HepG2 (cell line): ENCODE measurements around the gene SLC16A3. TPM values are rescaled to one million over a fixed set of nuclear protein-coding genes. Genes with fewer than 3 reads are reported as not detected.
A peak's percentile ranks its signal among the peaks of the same experiment; 100 is the strongest.

Experiments
- AKAP8 ChIP-seq: sonication (generic); formaldehyde crosslinking; IDR thresholded peaks from 2 replicates; pipeline ENCODE4 v1.5.1; 2020; ENCODE audit warnings: mild to moderate bottlenecking, missing genetic modification reagents
- AKNA ChIP-seq: sonication (generic); formaldehyde crosslinking; IDR thresholded peaks from 2 replicates; pipeline ENCODE4 v1.4.0; 2020; ENCODE audit warnings: missing genetic modification reagents, borderline replicate concordance
- CBX2 ChIP-seq, 2 experiments: fragments of 200-600 bp in 1 of 2; sonication (generic); formaldehyde crosslinking in 1 of 2; IDR thresholded peaks; 2 replicates each; pipeline versions ENCODE4 v1.7.0 to v1.8.1; 2018 to 2022; ENCODE audit warnings: low read depth in 2 of 2, low read length in 1 of 2, mild to moderate bottlenecking in 1 of 2, missing genetic modification reagents in 1 of 2
- DR1 ChIP-seq: sonication (generic); formaldehyde crosslinking; IDR thresholded peaks from 2 replicates; pipeline ENCODE4 v1.8.0; 2021; ENCODE audit warnings: mild to moderate bottlenecking, missing genetic modification reagents, inconsistent platforms
- ELK4 ChIP-seq: sonication (generic); formaldehyde crosslinking; IDR thresholded peaks from 2 replicates; pipeline ENCODE4 v1.9.0; 2021; ENCODE audit warnings: missing genetic modification reagents, borderline replicate concordance
- RFX3 ChIP-seq: IDR thresholded peaks from 2 replicates; pipeline ENCODE4 v1.6.1; 2016; ENCODE audit warnings: missing biosample characterization, missing genetic modification reagents
- STAG1 ChIP-seq: sonication (generic); formaldehyde crosslinking; IDR thresholded peaks from 2 replicates; pipeline ENCODE4 v1.4.0; 2020; ENCODE audit warnings: missing genetic modification reagents
- SYNCRIP ChIP-seq: fragments of 200-400 bp; formaldehyde crosslinking; IDR thresholded peaks from 2 replicates; pipeline ENCODE4 v1.6.1; 2018; ENCODE audit warnings: mild to moderate bottlenecking, low read depth, low read length; ENCODE audit not compliant: insufficient read depth
- ZNF567 ChIP-seq: sonication (generic); formaldehyde crosslinking; IDR thresholded peaks from 2 replicates; pipeline ENCODE4 v1.8.1; 2023; ENCODE audit warnings: mild to moderate bottlenecking, missing genetic modification reagents, borderline replicate concordance
- ZNF597 ChIP-seq: sonication (generic); formaldehyde crosslinking; IDR thresholded peaks from 2 replicates; pipeline ENCODE4 v1.5.0; 2020; ENCODE audit warnings: missing genetic modification reagents
- ZNF720 ChIP-seq: sonication (generic); formaldehyde crosslinking; IDR thresholded peaks from 2 replicates; pipeline ENCODE4 v1.4.0; 2020; ENCODE audit warnings: missing genetic modification reagents
- ZNF788 ChIP-seq: sonication (generic); formaldehyde crosslinking; IDR thresholded peaks from 2 replicates; pipeline ENCODE4 v1.5.0; 2020; ENCODE audit warnings: mild to moderate bottlenecking, missing genetic modification reagents, borderline replicate concordance
- polyA plus RNA-seq, 8 experiments: library from polyadenylated mRNA; depleted of rRNA in 3 of 8; stranded (reverse) in 7 of 8; unstranded in 1 of 8; fragments of >200 nt; fragmentation: Illumina TruSeq in 4 of 8; extraction: Trizol in 4 of 8; gene quantifications; 2 replicates each; pipeline versions ENCODE4 v1.2.1 to v1.2.3, GENCODE V29; 2011 to 2016; ENCODE audit warnings: low read depth in 4 of 8, missing spikeins in 1 of 8, mixed read lengths in 1 of 8; ENCODE audit not compliant: insufficient read depth in 1 of 8
- total RNA-seq, 5 experiments: library from RNA; depleted of rRNA; stranded (reverse); fragments of >200 nt; fragmentation: Illumina TruSeq; extraction: Trizol; gene quantifications; 2 replicates each; pipeline ENCODE4 v1.2.3, GENCODE V29; 2016; ENCODE audit warnings: low read depth in 1 of 5
- TF ChIP-seq, protein P1 (sequence below): sonication (generic); formaldehyde crosslinking; conservative IDR thresholded peaks from 2 replicates; pipeline ENCODE4 v1.8.0; 2022; ENCODE audit warnings: mild to moderate bottlenecking, moderate library complexity, missing genetic modification reagents
- TF ChIP-seq, protein P2 (sequence below): IDR thresholded peaks from 2 replicates; pipeline ENCODE4 v1.6.1; 2016; ENCODE audit warnings: low read depth, borderline replicate concordance
- TF ChIP-seq, protein P3 (sequence below): sonication (generic); formaldehyde crosslinking; conservative IDR thresholded peaks from 2 replicates; pipeline ENCODE4 v1.4.0; 2020; ENCODE audit warnings: missing genetic modification reagents
- TF ChIP-seq, protein P4 (sequence below): sonication (generic); formaldehyde crosslinking; conservative IDR thresholded peaks from 2 replicates; pipeline ENCODE4 v1.8.1; 2023; ENCODE audit warnings: missing genetic modification reagents

SLC16A3 gene
- total and polyA plus RNA-seq, 2 of the 13 experiments (the other 11 are each of a cell fraction or from before 2014, with no cell fraction given), result 242 to 349 TPM

DNA sequence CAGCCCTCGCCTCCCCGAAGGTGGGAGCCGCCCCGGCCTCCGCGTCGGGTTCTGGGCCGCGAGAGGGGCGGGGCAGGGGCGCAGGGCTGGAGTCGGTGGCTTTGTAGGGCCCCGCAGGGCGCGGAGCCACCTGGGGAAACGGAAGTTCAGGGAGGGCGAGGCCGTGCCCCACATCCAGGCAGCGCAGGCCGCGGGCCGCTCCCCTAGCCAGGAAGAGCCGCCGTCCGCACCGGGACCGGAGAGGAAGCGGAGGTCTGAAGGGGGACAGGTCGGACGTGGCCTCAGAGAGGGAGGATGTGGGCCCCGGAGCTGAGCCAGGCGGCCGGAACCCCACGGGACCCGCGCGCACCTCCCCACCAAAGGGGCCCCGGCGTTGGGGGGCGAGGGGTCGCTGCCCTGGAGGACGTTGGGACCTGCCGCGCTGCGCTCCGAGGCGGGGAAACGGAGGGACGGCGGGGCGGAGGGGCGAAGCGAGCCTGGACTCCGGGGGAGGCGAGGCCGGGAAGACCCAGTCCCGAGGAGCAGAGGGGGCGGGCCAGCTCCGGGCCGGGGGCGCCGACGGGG lies 482 bp upstream of the SLC16A3 start (continued):
- TF ChIP-seq ELK4, result peak; percentile 53; the same call in 1 of the 2 replicates
- TF ChIP-seq CBX2 (IDR thresholded peaks at IDR 0.05; ENCODE audit: low read depth, low read length), result no peak
- no peak for TF ChIP-seq CBX2 (CRISPR knock-in tag; IDR thresholded peaks at IDR 0.05; ENCODE audit: low read depth)
- no peak for TF ChIP-seq SYNCRIP
- no peak for TF ChIP-seq STAG1 (CRISPR knock-in tag)
- TF ChIP-seq ZNF567, result no peak
- TF ChIP-seq, protein P1, sequence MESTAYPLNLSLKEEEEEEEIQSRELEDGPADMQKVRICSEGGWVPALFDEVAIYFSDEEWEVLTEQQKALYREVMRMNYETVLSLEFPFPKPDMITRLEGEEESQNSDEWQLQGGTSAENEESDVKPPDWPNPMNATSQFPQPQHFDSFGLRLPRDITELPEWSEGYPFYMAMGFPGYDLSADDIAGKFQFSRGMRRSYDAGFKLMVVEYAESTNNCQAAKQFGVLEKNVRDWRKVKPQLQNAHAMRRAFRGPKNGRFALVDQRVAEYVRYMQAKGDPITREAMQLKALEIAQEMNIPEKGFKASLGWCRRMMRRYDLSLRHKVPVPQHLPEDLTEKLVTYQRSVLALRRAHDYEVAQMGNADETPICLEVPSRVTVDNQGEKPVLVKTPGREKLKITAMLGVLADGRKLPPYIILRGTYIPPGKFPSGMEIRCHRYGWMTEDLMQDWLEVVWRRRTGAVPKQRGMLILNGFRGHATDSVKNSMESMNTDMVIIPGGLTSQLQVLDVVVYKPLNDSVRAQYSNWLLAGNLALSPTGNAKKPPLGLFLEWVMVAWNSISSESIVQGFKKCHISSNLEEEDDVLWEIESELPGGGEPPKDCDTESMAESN (CRISPR knock-in tag), result 0 out of 2 replicates have a peak, but pooled peaks have one; percentile 51
- no peak for TF ChIP-seq RFX3 (CRISPR knock-in tag)
- 0 out of 2 replicates have a peak, but pooled peaks have one; percentile 28 for TF ChIP-seq ZNF788 (CRISPR knock-in tag)
- TF ChIP-seq, protein P2, sequence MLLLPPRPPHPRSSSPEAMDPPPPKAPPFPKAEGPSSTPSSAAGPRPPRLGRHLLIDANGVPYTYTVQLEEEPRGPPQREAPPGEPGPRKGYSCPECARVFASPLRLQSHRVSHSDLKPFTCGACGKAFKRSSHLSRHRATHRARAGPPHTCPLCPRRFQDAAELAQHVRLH, result peak; percentile 43; the same call in 1 of the 2 replicates
- TF ChIP-seq ZNF597, result no peak
- TF ChIP-seq, protein P3, sequence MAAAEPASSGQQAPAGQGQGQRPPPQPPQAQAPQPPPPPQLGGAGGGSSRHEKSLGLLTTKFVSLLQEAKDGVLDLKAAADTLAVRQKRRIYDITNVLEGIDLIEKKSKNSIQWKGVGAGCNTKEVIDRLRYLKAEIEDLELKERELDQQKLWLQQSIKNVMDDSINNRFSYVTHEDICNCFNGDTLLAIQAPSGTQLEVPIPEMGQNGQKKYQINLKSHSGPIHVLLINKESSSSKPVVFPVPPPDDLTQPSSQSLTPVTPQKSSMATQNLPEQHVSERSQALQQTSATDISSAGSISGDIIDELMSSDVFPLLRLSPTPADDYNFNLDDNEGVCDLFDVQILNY (CRISPR knock-in tag), result peak; percentile 45; the same call in 1 of the 2 replicates
- TF ChIP-seq AKNA (CRISPR knock-in tag), result peak; percentile 29; the same call in 1 of the 2 replicates
- TF ChIP-seq ZNF720 (CRISPR knock-in tag), result no peak
- TF ChIP-seq, protein P4, sequence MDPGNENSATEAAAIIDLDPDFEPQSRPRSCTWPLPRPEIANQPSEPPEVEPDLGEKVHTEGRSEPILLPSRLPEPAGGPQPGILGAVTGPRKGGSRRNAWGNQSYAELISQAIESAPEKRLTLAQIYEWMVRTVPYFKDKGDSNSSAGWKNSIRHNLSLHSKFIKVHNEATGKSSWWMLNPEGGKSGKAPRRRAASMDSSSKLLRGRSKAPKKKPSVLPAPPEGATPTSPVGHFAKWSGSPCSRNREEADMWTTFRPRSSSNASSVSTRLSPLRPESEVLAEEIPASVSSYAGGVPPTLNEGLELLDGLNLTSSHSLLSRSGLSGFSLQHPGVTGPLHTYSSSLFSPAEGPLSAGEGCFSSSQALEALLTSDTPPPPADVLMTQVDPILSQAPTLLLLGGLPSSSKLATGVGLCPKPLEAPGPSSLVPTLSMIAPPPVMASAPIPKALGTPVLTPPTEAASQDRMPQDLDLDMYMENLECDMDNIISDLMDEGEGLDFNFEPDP (CRISPR knock-in tag), result no peak
- TF ChIP-seq DR1 (CRISPR knock-in tag), result no peak; the same call in 1 of the 2 replicates
- peak; percentile 69; the same call in 1 of the 2 replicates for TF ChIP-seq AKAP8 (CRISPR knock-in tag)
